Measurements from ENCODE around the gene DDX25. TPM values are rescaled to one million over a fixed set of nuclear protein-coding genes. Genes with fewer than 3 reads are reported as not detected.

DDX25 gene
- total and polyA plus RNA-seq, 10 of the 15 experiments (the other 5 are each of a cell fraction or from before 2014, with no cell fraction given) = 0.05 TPM; not detected in 9

DNA sequence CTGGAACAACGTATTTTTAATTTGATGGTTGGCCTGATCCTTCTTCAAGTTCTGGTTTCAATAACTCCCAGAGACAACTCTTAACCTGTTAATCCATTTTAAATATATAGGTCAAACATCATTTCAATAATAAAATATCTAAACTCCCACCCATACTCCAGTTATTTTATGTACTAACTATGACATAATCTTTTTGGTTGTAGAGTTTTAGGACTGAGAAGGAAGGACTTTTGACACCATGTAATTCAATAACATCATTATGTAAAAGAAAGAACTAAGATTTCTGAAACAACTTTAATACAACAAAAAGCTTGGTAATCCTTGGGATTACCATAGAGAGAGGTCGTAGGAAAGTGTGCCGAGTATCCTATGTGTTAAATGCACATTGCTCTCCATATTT is 73.0 kb downstream of the DDX25 start:
- ChIA-PET CTCF (interaction anchor here (2.4 kb wide), 1 partner anchor 35 kb away, joined by 7 read pairs; no protein-coding TSS in a partner anchor), SMC1A (ENCODE audit: uncharacterized antibody, unreplicated experiment) (interaction anchor here (1.3 to 1.9 kb wide), 2 partner anchors 33 to 62 kb away, joined by 3 to 5 read pairs; no protein-coding TSS in a partner anchor), POLR2A (no interaction called here), RAD21 (ENCODE audit: unreplicated experiment) (no interaction called here)
- Histone ChIP-seq H3K4me1 (ENCODE audit: control insufficient read depth, insufficient read depth, low read length) (no peaks in the 10 kb centered on the region), H3K4me2 (ENCODE audit: control insufficient read depth, insufficient read depth) (no peak overlapping the region), H3K9ac (ENCODE audit: control insufficient read depth, insufficient read depth, low read length) (no peak overlapping the region), H3K27ac (ENCODE audit: control insufficient read depth, insufficient read depth) (no peak overlapping the region), H2AFZ (ENCODE audit: control insufficient read depth, low read depth, low read length) (no peak overlapping the region), H3K9me3 (replicated peaks; ENCODE audit: control insufficient read depth, insufficient read depth, low read length) (no peaks in the 10 kb centered on the region), H4K20me1 (ENCODE audit: control insufficient read depth, insufficient read depth) (no peaks in the 10 kb centered on the region), H3K4me3 (no peak overlapping the region), H3K27me3 (replicated peaks in 1 of 2; ENCODE audit: control insufficient read depth in 2 of 2, insufficient read depth in 2 of 2, low read length in 1 of 2) (no peaks in the 10 kb centered on the region; a peak in 1 of 4 replicates), H3K36me3 (ENCODE audit: control insufficient read depth in 2 of 2, insufficient read depth in 2 of 2, low read length in 1 of 2) (no peaks in the 10 kb centered on the region), H3K79me2 (ENCODE audit: control insufficient read depth, insufficient read depth, low read length) (no peaks in the 10 kb centered on the region)
- no peak for FAIRE-seq
- DNase-seq (ENCODE audit: low read depth, low spot score) = no peak
- WGBS (ENCODE audit: insufficient coverage, insufficient replicate concordance, low lambda C conversion rate, missing lambda C conversion rate) = 9% methylated on average over 3 of the region's 3 CpGs
- no peak for ATAC-seq
- no peak for TF ChIP-seq SMARCA5 (IDR thresholded peaks at IDR 0.05)
- TF ChIP-seq ATF7 (IDR thresholded peaks at IDR 0.05; ENCODE audit: low read depth) = 0 out of 2 replicates have a peak, but pooled peaks have one; percentile 16
- BruUV-seq (replicated peaks) = no TSS peak
- intact Hi-C loops (cut with micrococcal nuclease; ENCODE audit: unreplicated experiment) (no loop called here), in situ Hi-C loops (cut with MboI) (no loop called here)

- SMC1A ChIA-PET (ENCODE audit: uncharacterized antibody, unreplicated experiment) = interaction anchor here (1.9 kb wide), 1 partner anchor 32 kb away, joined by 5 read pairs; no protein-coding TSS in a partner anchor
- no peak overlapping the region for H3K4me2 ChIP-seq (ENCODE audit: control insufficient read depth, insufficient read depth)
- CTCF ChIA-PET = no interaction called here
- no peaks in the 10 kb centered on the region for H3K4me1 ChIP-seq (ENCODE audit: control insufficient read depth, insufficient read depth, low read length)
- intact Hi-C loops (cut with micrococcal nuclease; ENCODE audit: unreplicated experiment) = no loop called here
- no TSS peak for BruUV-seq (replicated peaks)
- H3K27me3 ChIP-seq (replicated peaks in 1 of 2; ENCODE audit: control insufficient read depth in 2 of 2, insufficient read depth in 2 of 2, low read length in 1 of 2) = no peaks in the 10 kb centered on the region; a peak in 1 of 4 replicates
- H3K36me3 ChIP-seq (ENCODE audit: control insufficient read depth in 2 of 2, insufficient read depth in 2 of 2, low read length in 1 of 2) = no peaks in the 10 kb centered on the region
- RAD21 ChIA-PET (ENCODE audit: unreplicated experiment) = no interaction called here
- DNase-seq (ENCODE audit: low read depth, low spot score) (no peak), FAIRE-seq (no peak), ATAC-seq (no peak)
- no peaks in the 10 kb centered on the region for H4K20me1 ChIP-seq (ENCODE audit: control insufficient read depth, insufficient read depth)
- POLR2A ChIA-PET = no interaction called here
- 26% methylated on average over 6 of the region's 6 CpGs for WGBS (ENCODE audit: insufficient coverage, insufficient replicate concordance, low lambda C conversion rate, missing lambda C conversion rate)
- no peak overlapping the region for H3K9ac ChIP-seq (ENCODE audit: control insufficient read depth, insufficient read depth, low read length)
- H3K27ac ChIP-seq (ENCODE audit: control insufficient read depth, insufficient read depth) = no peak overlapping the region
- no peaks in the 10 kb centered on the region for H3K9me3 ChIP-seq (replicated peaks; ENCODE audit: control insufficient read depth, insufficient read depth, low read length)
- H3K79me2 ChIP-seq (ENCODE audit: control insufficient read depth, insufficient read depth, low read length) = no peaks in the 10 kb centered on the region
- H2AFZ ChIP-seq (ENCODE audit: control insufficient read depth, low read depth, low read length) = no peak overlapping the region
- H3K4me3 ChIP-seq = no peak overlapping the region
- in situ Hi-C loops (cut with MboI) = no loop called here
- TF ChIP-seq MXI1 (IDR thresholded peaks at IDR 0.05; ENCODE audit: low read depth, low read length) (no peak), STAT1 (conservative IDR thresholded peaks at IDR 0.05) (no peak), HSF1 (IDR thresholded peaks at IDR 0.05; ENCODE audit: low read depth, low read length) (no peak), PML (IDR thresholded peaks at IDR 0.05; ENCODE audit: low read length) (no peak), EGR1 (IDR thresholded peaks at IDR 0.05; ENCODE audit: borderline replicate concordance in 1 of 2, low read depth in 2 of 2, low read length in 2 of 2) (no peak), NR2F1 (conservative IDR thresholded peaks at IDR 0.05) (no peak)
- TF ChIP-seq, protein P1, sequence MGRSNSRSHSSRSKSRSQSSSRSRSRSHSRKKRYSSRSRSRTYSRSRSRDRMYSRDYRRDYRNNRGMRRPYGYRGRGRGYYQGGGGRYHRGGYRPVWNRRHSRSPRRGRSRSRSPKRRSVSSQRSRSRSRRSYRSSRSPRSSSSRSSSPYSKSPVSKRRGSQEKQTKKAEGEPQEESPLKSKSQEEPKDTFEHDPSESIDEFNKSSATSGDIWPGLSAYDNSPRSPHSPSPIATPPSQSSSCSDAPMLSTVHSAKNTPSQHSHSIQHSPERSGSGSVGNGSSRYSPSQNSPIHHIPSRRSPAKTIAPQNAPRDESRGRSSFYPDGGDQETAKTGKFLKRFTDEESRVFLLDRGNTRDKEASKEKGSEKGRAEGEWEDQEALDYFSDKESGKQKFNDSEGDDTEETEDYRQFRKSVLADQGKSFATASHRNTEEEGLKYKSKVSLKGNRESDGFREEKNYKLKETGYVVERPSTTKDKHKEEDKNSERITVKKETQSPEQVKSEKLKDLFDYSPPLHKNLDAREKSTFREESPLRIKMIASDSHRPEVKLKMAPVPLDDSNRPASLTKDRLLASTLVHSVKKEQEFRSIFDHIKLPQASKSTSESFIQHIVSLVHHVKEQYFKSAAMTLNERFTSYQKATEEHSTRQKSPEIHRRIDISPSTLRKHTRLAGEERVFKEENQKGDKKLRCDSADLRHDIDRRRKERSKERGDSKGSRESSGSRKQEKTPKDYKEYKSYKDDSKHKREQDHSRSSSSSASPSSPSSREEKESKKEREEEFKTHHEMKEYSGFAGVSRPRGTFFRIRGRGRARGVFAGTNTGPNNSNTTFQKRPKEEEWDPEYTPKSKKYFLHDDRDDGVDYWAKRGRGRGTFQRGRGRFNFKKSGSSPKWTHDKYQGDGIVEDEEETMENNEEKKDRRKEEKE (IDR thresholded peaks at IDR 0.05) = no peak
These were observed 73.9 kb downstream of the DDX25 start for GRCh38 chr11:125978181-125978716.

All from GM12878 (cell line).